Astrocyte (in vitro differentiated cells and primary cell): ENCODE data around the gene STON2. TPM values are rescaled to one million over a fixed set of nuclear protein-coding genes. Genes with fewer than 3 reads are reported as not detected.

Source experiments
- DNase-seq: peaks from one replicate; pipeline ENCODE4 v3.0.0-alpha.2; 2010; ENCODE audit warnings: low read depth
- FAIRE-seq: peaks from 2 replicates; lab custom pipeline; 2011; peaks lifted over from hg19 to GRCh38; lab: Jason Lieb, UNC
- H2AFZ ChIP-seq: 2 replicates; pipeline ENCODE4 v1.6.0; 2012; ENCODE audit warnings: low read depth, low read length, inconsistent platforms
- H3K27ac ChIP-seq: 2 replicates; pipeline ENCODE4 v1.5.1; 2011; ENCODE audit warnings: low read depth, low read length, inconsistent platforms
- H3K27me3 ChIP-seq: 2 replicates; pipeline ENCODE4 v1.6.0; 2011; ENCODE audit warnings: low read length, inconsistent platforms; ENCODE audit not compliant: insufficient read depth
- H3K36me3 ChIP-seq: 2 replicates; pipeline ENCODE4 v1.5.1; 2011; ENCODE audit warnings: low read length, inconsistent platforms; ENCODE audit not compliant: insufficient read depth
- H3K4me1 ChIP-seq: 2 replicates; pipeline ENCODE4 v1.5.1; 2011; ENCODE audit warnings: low read length, inconsistent platforms; ENCODE audit not compliant: insufficient read depth
- H3K4me2 ChIP-seq: 2 replicates; pipeline ENCODE4 v1.6.0; 2012; ENCODE audit warnings: low read length, inconsistent platforms
- H3K4me3 ChIP-seq: 2 replicates; pipeline ENCODE4 v1.5.1; 2011; ENCODE audit warnings: low read depth, mild to moderate bottlenecking, low read length, inconsistent platforms; ENCODE audit not compliant: insufficient read depth
- H3K79me2 ChIP-seq: 2 replicates; pipeline ENCODE4 v1.6.0; 2012; ENCODE audit warnings: mild to moderate bottlenecking, low read length, inconsistent platforms; ENCODE audit not compliant: insufficient read depth
- H3K9ac ChIP-seq: 2 replicates; pipeline ENCODE4 v1.6.0; 2012; ENCODE audit warnings: mild to moderate bottlenecking, low read length, inconsistent platforms
- H3K9me3 ChIP-seq: 2 replicates; pipeline ENCODE4 v1.5.1; 2012; ENCODE audit warnings: low read depth, mild to moderate bottlenecking, low read length, inconsistent platforms; ENCODE audit not compliant: insufficient read depth
- H4K20me1 ChIP-seq: 2 replicates; pipeline ENCODE4 v1.6.0; 2012; ENCODE audit warnings: low read length, inconsistent platforms; ENCODE audit not compliant: insufficient read depth
- H3K27ac Mint-ChIP-seq: one replicate; pipeline ENCODE4 v1.8.0; 2021; ENCODE audit warnings: mild to moderate bottlenecking, mixed read lengths; ENCODE audit not compliant: unreplicated experiment
- H3K27me3 Mint-ChIP-seq: one replicate; pipeline ENCODE4 v1.8.0; 2021; ENCODE audit warnings: low read depth, mixed read lengths; ENCODE audit not compliant: unreplicated experiment
- H3K36me3 Mint-ChIP-seq: one replicate; pipeline ENCODE4 v1.8.0; 2021; ENCODE audit warnings: low read depth, mixed read lengths; ENCODE audit not compliant: unreplicated experiment
- H3K4me1 Mint-ChIP-seq: one replicate; pipeline ENCODE4 v1.8.0; 2021; ENCODE audit warnings: low read depth, mixed read lengths; ENCODE audit not compliant: unreplicated experiment
- H3K4me3 Mint-ChIP-seq: one replicate; pipeline ENCODE4 v1.8.0; 2021; ENCODE audit warnings: mild to moderate bottlenecking, moderate library complexity, mixed read lengths; ENCODE audit not compliant: unreplicated experiment
- H3K9me3 Mint-ChIP-seq: one replicate; pipeline ENCODE4 v1.8.0; 2021; ENCODE audit warnings: mild to moderate bottlenecking, mixed read lengths; ENCODE audit not compliant: unreplicated experiment
- EZH2 ChIP-seq: IDR thresholded peaks from 2 replicates; pipeline ENCODE4 v1.6.1; 2012; ENCODE audit warnings: mild to moderate bottlenecking, low read length, inconsistent platforms; ENCODE audit not compliant: insufficient read depth
- total RNA-seq: library from RNA; stranded (reverse); gene quantifications from 2 replicates; pipeline ENCODE4 v1.2.1, GENCODE V29; 2021
- TF ChIP-seq, protein P1 (sequence below): IDR thresholded peaks from 2 replicates; pipeline ENCODE4 v1.5.1; 2011; ENCODE audit warnings: low read depth, mild to moderate bottlenecking, inconsistent platforms, low read length, moderate library complexity; ENCODE audit not compliant: insufficient read depth

The STON2 gene
- total RNA-seq, 1 donor from 2014 or later, result 52.9 TPM

DNA sequence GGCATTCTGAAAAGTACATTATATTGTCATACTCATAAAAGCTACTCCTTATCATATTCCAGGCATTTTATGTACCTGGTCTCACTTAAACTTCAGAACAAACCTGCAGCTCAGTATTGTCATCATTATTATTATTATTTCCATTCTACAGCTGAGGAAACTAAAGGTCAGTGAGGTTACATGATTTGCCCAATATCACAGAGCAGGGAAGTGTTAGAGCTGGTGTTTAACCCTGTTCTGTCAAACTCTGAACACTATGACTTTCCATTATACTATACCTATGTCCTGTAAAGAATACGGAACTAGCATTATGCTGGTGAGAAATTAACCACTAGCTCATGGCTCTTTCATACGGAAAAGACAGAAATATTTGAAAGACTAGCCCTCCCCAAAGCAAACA, 56.4 kb downstream of the STON2 start:
- Histone ChIP-seq H2AFZ (no peak overlapping the region), H3K4me1 (no peaks in the 10 kb centered on the region), H3K9me3 (no peaks in the 10 kb centered on the region), H4K20me1 (no peaks in the 10 kb centered on the region), H3K79me2 (no peaks in the 10 kb centered on the region), H3K9ac (no peak overlapping the region), H3K4me2 (no peak overlapping the region), H3K36me3 (no peaks in the 10 kb centered on the region), H3K4me3 (no peak overlapping the region), H3K27ac (no peak overlapping the region), H3K27me3 (no peaks in the 10 kb centered on the region)
- Mint-ChIP-seq H3K36me3 (no peaks in the 10 kb centered on the region), H3K27ac (no peak overlapping the region), H3K4me3 (no peak overlapping the region), H3K9me3 (no peaks in the 10 kb centered on the region), H3K27me3 (peaks cover 3% of the 10 kb centered on the region), H3K4me1 (no peaks in the 10 kb centered on the region)
- TF ChIP-seq EZH2, result no peak
- TF ChIP-seq, protein P1, sequence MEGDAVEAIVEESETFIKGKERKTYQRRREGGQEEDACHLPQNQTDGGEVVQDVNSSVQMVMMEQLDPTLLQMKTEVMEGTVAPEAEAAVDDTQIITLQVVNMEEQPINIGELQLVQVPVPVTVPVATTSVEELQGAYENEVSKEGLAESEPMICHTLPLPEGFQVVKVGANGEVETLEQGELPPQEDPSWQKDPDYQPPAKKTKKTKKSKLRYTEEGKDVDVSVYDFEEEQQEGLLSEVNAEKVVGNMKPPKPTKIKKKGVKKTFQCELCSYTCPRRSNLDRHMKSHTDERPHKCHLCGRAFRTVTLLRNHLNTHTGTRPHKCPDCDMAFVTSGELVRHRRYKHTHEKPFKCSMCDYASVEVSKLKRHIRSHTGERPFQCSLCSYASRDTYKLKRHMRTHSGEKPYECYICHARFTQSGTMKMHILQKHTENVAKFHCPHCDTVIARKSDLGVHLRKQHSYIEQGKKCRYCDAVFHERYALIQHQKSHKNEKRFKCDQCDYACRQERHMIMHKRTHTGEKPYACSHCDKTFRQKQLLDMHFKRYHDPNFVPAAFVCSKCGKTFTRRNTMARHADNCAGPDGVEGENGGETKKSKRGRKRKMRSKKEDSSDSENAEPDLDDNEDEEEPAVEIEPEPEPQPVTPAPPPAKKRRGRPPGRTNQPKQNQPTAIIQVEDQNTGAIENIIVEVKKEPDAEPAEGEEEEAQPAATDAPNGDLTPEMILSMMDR, result no peak
- FAIRE-seq (no peak), DNase-seq (no peak)

DNA sequence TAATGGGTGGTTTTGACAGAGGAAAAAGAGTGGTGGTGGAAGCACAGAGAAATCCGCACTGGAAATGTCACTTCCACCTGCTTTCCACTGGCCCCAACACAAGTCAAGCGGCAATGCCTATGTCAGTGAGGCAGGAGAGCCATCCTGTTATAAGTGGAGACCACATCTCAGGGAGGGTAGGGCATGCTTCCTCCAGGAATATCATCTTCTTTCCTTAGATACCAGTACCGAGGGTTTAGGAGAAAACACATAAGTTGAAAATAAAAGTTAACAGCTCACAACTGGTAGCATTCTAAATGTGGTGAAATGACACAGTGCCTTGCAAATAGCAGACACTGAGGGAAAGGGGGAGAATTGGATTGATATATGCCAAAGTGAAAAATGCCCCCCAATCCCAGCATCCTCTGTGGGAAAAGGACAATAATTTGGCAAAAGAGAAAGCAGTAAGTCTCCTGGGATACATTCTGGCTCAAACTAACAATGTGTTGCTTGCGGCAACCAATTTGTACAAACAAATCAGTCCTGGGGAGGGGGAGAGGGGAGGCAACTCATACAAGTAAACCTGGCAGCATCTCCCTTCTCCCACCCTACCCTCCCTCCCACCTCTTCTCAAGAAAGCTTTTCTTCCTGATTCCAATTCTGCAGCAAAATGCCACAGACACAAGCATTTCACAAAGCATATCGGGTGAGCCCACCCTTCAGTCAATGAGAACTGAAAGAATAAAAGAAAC, 57.1 kb downstream of the STON2 start:
- Histone ChIP-seq H3K79me2 (no peaks in the 10 kb centered on the region), H3K9ac (no peak overlapping the region), H3K9me3 (no peaks in the 10 kb centered on the region), H3K27me3 (no peaks in the 10 kb centered on the region), H3K36me3 (no peaks in the 10 kb centered on the region), H4K20me1 (no peaks in the 10 kb centered on the region), H2AFZ (no peak overlapping the region), H3K4me2 (no peak overlapping the region), H3K4me3 (no peak overlapping the region), H3K4me1 (no peaks in the 10 kb centered on the region), H3K27ac (no peak overlapping the region)
- Mint-ChIP-seq H3K27me3 (peaks cover 3% of the 10 kb centered on the region), H3K36me3 (no peaks in the 10 kb centered on the region), H3K4me3 (no peak overlapping the region), H3K27ac (no peak overlapping the region), H3K4me1 (no peaks in the 10 kb centered on the region), H3K9me3 (no peaks in the 10 kb centered on the region)
- FAIRE-seq (no peak), DNase-seq (no peak)
- no peak for TF ChIP-seq EZH2
- TF ChIP-seq, protein P1, result no peak

DNA sequence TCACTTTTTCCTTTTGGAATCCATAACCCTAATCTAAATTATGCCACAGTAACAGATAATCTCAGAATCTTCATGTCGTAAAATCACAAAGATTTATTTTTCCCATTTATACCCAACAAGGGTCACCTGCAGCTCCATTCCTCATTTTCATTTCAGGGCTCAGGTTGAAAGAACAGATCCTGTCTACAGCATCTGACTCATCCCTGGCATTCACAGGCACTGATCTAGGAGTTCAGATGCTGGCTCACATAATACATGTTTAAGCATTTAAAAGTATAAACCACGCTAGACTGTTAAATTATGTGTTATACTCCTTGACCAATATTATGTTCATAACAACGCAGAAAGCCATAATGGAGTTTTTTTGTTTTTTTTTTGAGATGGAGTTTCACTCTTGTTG, 58.3 kb downstream of the STON2 start:
- DNase-seq, result no peak
- H3K27ac ChIP-seq, result no peak overlapping the region
- H3K27ac Mint-ChIP-seq, result no peak overlapping the region
- no peaks in the 10 kb centered on the region for H3K36me3 Mint-ChIP-seq
- no peak overlapping the region for H3K4me2 ChIP-seq
- no peaks in the 10 kb centered on the region for H3K4me1 ChIP-seq
- H3K36me3 ChIP-seq, result no peaks in the 10 kb centered on the region
- H3K27me3 ChIP-seq, result no peaks in the 10 kb centered on the region
- H2AFZ ChIP-seq, result no peak overlapping the region
- no peak overlapping the region for H3K9ac ChIP-seq
- peaks cover 3% of the 10 kb centered on the region for H3K9me3 Mint-ChIP-seq
- no peaks in the 10 kb centered on the region for H3K79me2 ChIP-seq
- no peaks in the 10 kb centered on the region for H3K4me1 Mint-ChIP-seq
- no peak for FAIRE-seq
- H3K9me3 ChIP-seq, result no peaks in the 10 kb centered on the region
- H3K4me3 ChIP-seq, result no peak overlapping the region
- TF ChIP-seq, protein P1, result no peak
- TF ChIP-seq EZH2, result no peak
- H3K4me3 Mint-ChIP-seq, result no peak overlapping the region
- H4K20me1 ChIP-seq, result no peaks in the 10 kb centered on the region
- H3K27me3 Mint-ChIP-seq, result peaks cover 6% of the 10 kb centered on the region
